Astrocyte of the spinal cord (primary cell): ENCODE results near the gene EGFL7.
A peak's percentile ranks its signal among the peaks of the same experiment; 100 is the strongest.

Source experiments
- DNase-seq: peaks from one replicate; pipeline ENCODE4 v3.0.0; 2011; ENCODE audit warnings: low read depth, low spot score
- H3K4me3 ChIP-seq: 2 replicates; pipeline ENCODE4 v1.5.1; 2011; ENCODE audit warnings: low read depth, mild to moderate bottlenecking, low read length, moderate library complexity
- in situ Hi-C: cut with HindIII; loops from 2 replicates; pipeline ENCODE4 v1.10.0; 2017; ENCODE audit warnings: low sequenced_read_pairs
- TF ChIP-seq, protein P1 (sequence below): IDR thresholded peaks from 2 replicates; pipeline ENCODE4 v1.5.1; 2012; ENCODE audit warnings: low read depth, mild to moderate bottlenecking, low read length, inconsistent platforms

The EGFL7 gene

DNA sequence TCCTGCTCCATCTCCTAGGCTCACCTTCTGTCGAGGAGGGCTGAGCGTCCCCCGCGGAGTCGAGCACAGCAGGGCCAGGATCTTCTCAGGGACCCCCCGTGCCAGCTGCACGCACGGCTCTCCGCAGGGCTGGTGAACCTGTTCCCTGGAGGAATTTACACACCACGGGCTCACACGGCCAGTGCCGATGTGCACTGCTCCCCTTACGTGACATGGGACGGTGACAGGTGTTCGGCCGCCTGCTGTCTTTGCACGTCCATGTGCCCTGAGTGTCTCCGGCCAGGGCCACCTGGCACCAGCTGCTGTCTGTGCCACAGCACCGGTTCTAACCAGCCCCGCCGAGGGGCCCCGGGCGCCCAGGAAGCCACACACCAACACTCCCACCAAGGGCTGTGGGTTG is 33.2 kb downstream of the EGFL7 start:
- TF ChIP-seq, protein P1, sequence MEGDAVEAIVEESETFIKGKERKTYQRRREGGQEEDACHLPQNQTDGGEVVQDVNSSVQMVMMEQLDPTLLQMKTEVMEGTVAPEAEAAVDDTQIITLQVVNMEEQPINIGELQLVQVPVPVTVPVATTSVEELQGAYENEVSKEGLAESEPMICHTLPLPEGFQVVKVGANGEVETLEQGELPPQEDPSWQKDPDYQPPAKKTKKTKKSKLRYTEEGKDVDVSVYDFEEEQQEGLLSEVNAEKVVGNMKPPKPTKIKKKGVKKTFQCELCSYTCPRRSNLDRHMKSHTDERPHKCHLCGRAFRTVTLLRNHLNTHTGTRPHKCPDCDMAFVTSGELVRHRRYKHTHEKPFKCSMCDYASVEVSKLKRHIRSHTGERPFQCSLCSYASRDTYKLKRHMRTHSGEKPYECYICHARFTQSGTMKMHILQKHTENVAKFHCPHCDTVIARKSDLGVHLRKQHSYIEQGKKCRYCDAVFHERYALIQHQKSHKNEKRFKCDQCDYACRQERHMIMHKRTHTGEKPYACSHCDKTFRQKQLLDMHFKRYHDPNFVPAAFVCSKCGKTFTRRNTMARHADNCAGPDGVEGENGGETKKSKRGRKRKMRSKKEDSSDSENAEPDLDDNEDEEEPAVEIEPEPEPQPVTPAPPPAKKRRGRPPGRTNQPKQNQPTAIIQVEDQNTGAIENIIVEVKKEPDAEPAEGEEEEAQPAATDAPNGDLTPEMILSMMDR, result no peak
- no peak overlapping the region for H3K4me3 ChIP-seq
- DNase-seq, result no peak
- in situ Hi-C loops, result no loop called here

DNA sequence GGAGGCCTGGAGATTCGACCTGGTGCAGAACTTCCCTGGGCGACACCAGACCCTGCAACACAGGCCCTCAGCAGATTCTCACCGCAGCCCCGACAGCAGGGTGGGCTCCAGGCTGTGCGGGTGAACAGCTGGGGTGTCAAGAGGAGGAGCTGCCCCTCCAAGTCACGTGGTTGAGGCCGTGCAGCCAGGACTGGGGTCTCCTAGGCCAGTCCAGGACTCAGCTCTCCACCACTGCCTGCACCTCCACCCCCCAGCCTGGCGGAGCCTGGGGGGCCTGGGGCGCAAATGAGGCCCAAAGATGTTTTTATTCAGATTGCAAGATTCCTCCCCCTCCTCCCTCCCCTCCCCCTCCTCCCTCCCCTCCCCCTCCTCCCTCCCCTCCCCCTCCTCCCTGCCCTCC is 33.8 kb downstream of the EGFL7 start:
- TF ChIP-seq, protein P1, result no peak
- in situ Hi-C loops, result no loop called here
- no peak for DNase-seq
- no peak overlapping the region for H3K4me3 ChIP-seq

DNA sequence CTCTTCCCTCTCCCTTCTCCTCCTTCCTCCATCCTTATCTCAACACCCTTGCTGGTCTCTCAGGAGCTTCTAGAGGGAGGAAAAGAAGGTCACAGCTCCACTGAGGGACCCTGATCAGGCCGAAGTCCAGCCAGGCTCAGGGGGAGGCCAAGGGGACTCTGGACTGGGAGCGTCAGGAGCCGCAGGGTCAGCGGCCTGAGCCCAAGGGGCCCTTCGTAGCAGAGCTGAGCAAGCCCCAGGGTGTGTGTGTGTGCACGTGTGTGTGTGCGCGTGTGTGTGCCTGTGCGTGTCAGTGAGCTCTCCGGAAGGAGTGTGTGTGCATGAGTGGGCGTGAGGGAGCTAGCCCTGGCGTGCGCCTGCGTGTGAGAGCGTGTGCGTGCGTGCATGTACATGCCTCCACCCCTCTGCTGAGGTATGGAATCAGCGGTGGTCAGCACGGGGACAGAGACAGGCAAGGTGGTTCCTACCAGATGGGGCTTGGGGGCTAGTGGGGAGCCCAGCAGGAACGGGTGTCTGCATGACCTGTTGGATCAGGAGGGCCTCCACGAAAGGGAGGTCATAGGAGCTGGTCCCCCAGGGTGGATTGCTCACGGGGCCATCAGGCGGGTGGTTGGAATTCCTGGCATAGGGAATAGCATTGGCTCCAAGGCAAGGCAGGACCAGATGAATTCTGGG is 34.6 kb downstream of the EGFL7 start:
- H3K4me3 ChIP-seq, result no peak overlapping the region
- DNase-seq, result no peak
- TF ChIP-seq, protein P1, result no peak
- in situ Hi-C loops, result no loop called here

- TF ChIP-seq, protein P1, result no peak
- in situ Hi-C loops, result no loop called here
- no peak for DNase-seq
- no peak overlapping the region for H3K4me3 ChIP-seq
Measured at GRCh38 chr9:136697821-136698526, 35.3 kb downstream of the EGFL7 start.

- in situ Hi-C loops, result no loop called here
- no peak overlapping the region for H3K4me3 ChIP-seq
- no peak for DNase-seq
Measured at GRCh38 chr9:136698635-136699246, 36.0 kb downstream of the EGFL7 start.

GRCh38 chr9:136700304-136700703 is 37.6 kb downstream of the EGFL7 start:
- no peak overlapping the region for H3K4me3 ChIP-seq
- in situ Hi-C loops, result no loop called here
- TF ChIP-seq, protein P1, result no peak
- DNase-seq, result peak; percentile 28

More at GRCh38 chr9:136698635-136699246, 36.0 kb downstream of the EGFL7 start:
- TF ChIP-seq, protein P1, result no peak
